ENCODE data around the gene MCCC1. TPM values are rescaled to one million over a fixed set of nuclear protein-coding genes. Genes with fewer than 3 reads are reported as not detected.

MCCC1 gene
- total and polyA plus RNA-seq, 2 of the 4 experiments (the other 2 are of a cell fraction), result 14.2 to 17.9 TPM

- BruUV-seq (replicated peaks), result no TSS peak
- no peak overlapping the region for H2BK15ac ChIP-seq (ENCODE audit: low read depth, low read length)
- H3K79me1 ChIP-seq (ENCODE audit: low read depth in 1 of 2, low read length in 2 of 2), result no peaks in the 10 kb centered on the region
- no peak overlapping the region for H3K4me2 ChIP-seq (ENCODE audit: low read depth, low read length)
- no peak overlapping the region for H4K8ac ChIP-seq (ENCODE audit: low read depth in 2 of 2, low read length in 2 of 2)
- no peak for TF ChIP-seq USF2 (IDR thresholded peaks at IDR 0.05; ENCODE audit: low read depth, low read length)
- no peak for TF ChIP-seq ELK1 (IDR thresholded peaks at IDR 0.05; ENCODE audit: borderline replicate concordance, low read depth, low read length)
- no peak for TF ChIP-seq CHD1 (IDR thresholded peaks at IDR 0.05; ENCODE audit: low read depth, low read length)
- no peak for TF ChIP-seq CTCF (conservative IDR thresholded peaks at IDR 0.05; ENCODE audit: low read depth, low read length)
- TF ChIP-seq MAZ (IDR thresholded peaks at IDR 0.05; ENCODE audit: borderline replicate concordance, low read depth, low read length), result no peak
- TF ChIP-seq SMC3 (IDR thresholded peaks at IDR 0.05; ENCODE audit: low read depth, low read length), result no peak
- TF ChIP-seq MXI1 (IDR thresholded peaks at IDR 0.05; ENCODE audit: borderline replicate concordance, low read depth, low read length), result no peak
- TF ChIP-seq POLR2A (IDR thresholded peaks at IDR 0.05; ENCODE audit: low read depth, low read length), result no peak
- no peak for TF ChIP-seq NFE2L2 (IDR thresholded peaks at IDR 0.05; ENCODE audit: low read depth, low read length)
- no peak for TF ChIP-seq FOS (IDR thresholded peaks at IDR 0.05; ENCODE audit: low read depth, low read length)
- no peak for TF ChIP-seq CEBPB (IDR thresholded peaks at IDR 0.05; ENCODE audit: low read depth, low read length)
- no peak overlapping the region for H2AFZ ChIP-seq (replicated peaks; ENCODE audit: low read length, poor library complexity)
- no peak for DNase-seq
- H3K23ac ChIP-seq (ENCODE audit: low read depth, low read length), result no peak overlapping the region
- ChIA-PET CTCF (no interaction called here), POLR2A (ENCODE audit: unreplicated experiment) (no interaction called here)
- no peak overlapping the region for H3K9ac ChIP-seq (ENCODE audit: low read depth, low read length)
- dilution Hi-C loops (cut with HindIII; ENCODE audit: low sequenced_read_pairs, unreplicated experiment), result no loop called here
- H4K5ac ChIP-seq (ENCODE audit: low read depth, low read length), result no peak overlapping the region
- no peak overlapping the region for H4K91ac ChIP-seq (ENCODE audit: insufficient read depth, low read depth, low read length)
- H3K14ac ChIP-seq (replicated peaks; ENCODE audit: low read depth, low read length), result no peak overlapping the region
- H2AK9ac ChIP-seq (replicated peaks; ENCODE audit: low read depth, low read length, poor library complexity), result no peak overlapping the region
- H3K27ac ChIP-seq (ENCODE audit: insufficient read depth, low read length), result no peak overlapping the region
- H3K4me1 ChIP-seq (ENCODE audit: control insufficient read depth, insufficient read depth, low read length), result no peaks in the 10 kb centered on the region; the same call in none of the 2 replicates
- H3K4me3 ChIP-seq (ENCODE audit: insufficient read depth, low read depth, low read length), result no peak overlapping the region
- H2BK5ac ChIP-seq (ENCODE audit: low read depth, low read length, poor library complexity, severe bottlenecking), result no peak overlapping the region
- no peak overlapping the region for H2AK5ac ChIP-seq (ENCODE audit: low read depth, low read length)
- no peak overlapping the region for H3K56ac ChIP-seq (ENCODE audit: extremely low read depth, insufficient read depth, low read length)
- intact Hi-C loops (cut with micrococcal nuclease), result no loop called here
- H2BK120ac ChIP-seq (ENCODE audit: low read depth, low read length), result no peak overlapping the region
- no peaks in the 10 kb centered on the region for H3K27me3 ChIP-seq (ENCODE audit: control insufficient read depth, insufficient read depth, low read length)
- no peak overlapping the region for H3K4ac ChIP-seq (ENCODE audit: low read depth, low read length)
- in situ Hi-C loops (cut with MboI; ENCODE audit: low sequenced_read_pairs), result no loop called here
- H3K9me1 ChIP-seq (ENCODE audit: insufficient read depth, low read length), result no peaks in the 10 kb centered on the region
- WGBS, 2 experiments (ENCODE audit: extremely low coverage in 2 of 2, insufficient read length in 1 of 2), result 89% methylated on average over 36 of the region's 36 CpGs; no CpG with 5 or more reads in 1 of the 2 experiments
- H4K20me1 ChIP-seq (ENCODE audit: insufficient read depth, low read length), result no peaks in the 10 kb centered on the region
- no peaks in the 10 kb centered on the region for H3K9me3 ChIP-seq (ENCODE audit: control insufficient read depth, insufficient read depth, low read length)
- no peak overlapping the region for H3K18ac ChIP-seq (ENCODE audit: low read depth, low read length)
- peaks cover 4% of the 10 kb centered on the region; the same call in 1 of the 2 replicates for H3K36me3 ChIP-seq (ENCODE audit: control insufficient read depth, insufficient read depth, low read length)
- no peak for ATAC-seq (ENCODE audit: low read depth)
- no peak overlapping the region for H2BK20ac ChIP-seq (ENCODE audit: low read depth, low read length)
Observed at GRCh38 chr3:183064475-183064874, 34.8 kb downstream of the MCCC1 start.
